Sigmoid colon (tissue), 4 donors: ENCODE data around the gene ELP2.

ENCODE experiments used
- EP300 ChIP-seq, 4 donors: sonication (generic); formaldehyde crosslinking; IDR thresholded peaks; one replicate each; pipeline ENCODE4 v1.6.1; 2017; ENCODE audit warnings: antibody characterized with exemption in 4 of 4
- POLR2A ChIP-seq, 2 donors: fragments of 450-650 bp; IDR thresholded peaks; one replicate each; pipeline ENCODE4 v1.6.1; 2016; ENCODE audit warnings: antibody characterized with exemption in 2 of 2, mild to moderate bottlenecking in 2 of 2, moderate library complexity in 2 of 2
- POLR2AphosphoS5 ChIP-seq, 4 donors: sonication (generic); formaldehyde crosslinking; IDR thresholded peaks; one replicate each; pipeline ENCODE4 v1.6.1; 2017; ENCODE audit warnings: antibody characterized with exemption in 4 of 4
- TF ChIP-seq, protein P1 (sequence below), 4 experiments: fragments of 450-650 bp in 3 of 4; fragments of 200-600 bp in 1 of 4; IDR thresholded peaks; one replicate each; pipeline ENCODE4 v1.5.1; 2016 to 2019; ENCODE audit warnings: antibody characterized with exemption in 4 of 4, mild to moderate bottlenecking in 3 of 4, moderate library complexity in 2 of 4

DNA sequence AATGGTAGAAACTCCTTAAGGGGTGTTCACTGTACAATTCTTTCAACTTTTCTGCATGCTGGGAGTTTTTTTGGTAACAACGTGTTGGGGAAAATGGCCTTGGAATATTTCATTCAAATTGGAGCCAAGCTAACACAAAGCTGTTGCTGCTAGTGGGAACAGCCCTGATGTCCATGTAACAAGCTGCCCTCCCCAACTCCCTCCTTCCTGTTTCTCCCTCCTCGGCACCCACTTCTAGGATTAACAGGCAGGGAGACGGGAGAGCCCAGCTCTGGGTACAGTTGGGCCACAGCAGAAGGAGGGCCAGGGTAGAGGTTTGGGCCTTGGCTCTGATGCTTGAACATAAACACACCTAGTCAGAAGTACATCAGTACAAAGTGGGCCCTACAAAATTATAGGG is 48.2 kb downstream of the ELP2 start:
- TF ChIP-seq, protein P1, sequence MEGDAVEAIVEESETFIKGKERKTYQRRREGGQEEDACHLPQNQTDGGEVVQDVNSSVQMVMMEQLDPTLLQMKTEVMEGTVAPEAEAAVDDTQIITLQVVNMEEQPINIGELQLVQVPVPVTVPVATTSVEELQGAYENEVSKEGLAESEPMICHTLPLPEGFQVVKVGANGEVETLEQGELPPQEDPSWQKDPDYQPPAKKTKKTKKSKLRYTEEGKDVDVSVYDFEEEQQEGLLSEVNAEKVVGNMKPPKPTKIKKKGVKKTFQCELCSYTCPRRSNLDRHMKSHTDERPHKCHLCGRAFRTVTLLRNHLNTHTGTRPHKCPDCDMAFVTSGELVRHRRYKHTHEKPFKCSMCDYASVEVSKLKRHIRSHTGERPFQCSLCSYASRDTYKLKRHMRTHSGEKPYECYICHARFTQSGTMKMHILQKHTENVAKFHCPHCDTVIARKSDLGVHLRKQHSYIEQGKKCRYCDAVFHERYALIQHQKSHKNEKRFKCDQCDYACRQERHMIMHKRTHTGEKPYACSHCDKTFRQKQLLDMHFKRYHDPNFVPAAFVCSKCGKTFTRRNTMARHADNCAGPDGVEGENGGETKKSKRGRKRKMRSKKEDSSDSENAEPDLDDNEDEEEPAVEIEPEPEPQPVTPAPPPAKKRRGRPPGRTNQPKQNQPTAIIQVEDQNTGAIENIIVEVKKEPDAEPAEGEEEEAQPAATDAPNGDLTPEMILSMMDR (IDR thresholded peaks at IDR 0.05), result no peak
- no peak for TF ChIP-seq POLR2AphosphoS5 (IDR thresholded peaks at IDR 0.05)
- TF ChIP-seq EP300 (IDR thresholded peaks at IDR 0.05), result no peak
- no peak for TF ChIP-seq POLR2A (IDR thresholded peaks at IDR 0.05)
